ENCODE measurements around the gene MXRA5. TPM values are rescaled to one million over a fixed set of nuclear protein-coding genes. Genes with fewer than 3 reads are reported as not detected.
"Not testable (repeated sequence)": the region's sequence is repeated elsewhere in the genome, so short reads cannot be mapped to it uniquely, and the experiment has no call there.

Gene MXRA5
- total RNA-seq, 1 experiment from 2014 or later = 2.8 TPM

GRCh38 chrX:3348191-3348590, 1.7 kb upstream of the MXRA5 start:
- Mint-ChIP-seq H3K9me3 (peaks cover 6% of the 10 kb centered on the region), H3K27me3 (ENCODE audit: low read depth) (peaks cover 46% of the 10 kb centered on the region), H3K27ac (no peak overlapping the region), H3K4me1 (peaks cover 8% of the 10 kb centered on the region; the same call in 1 of the 2 replicates), H3K36me3 (peaks cover 3% of the 10 kb centered on the region; the same call in 1 of the 2 replicates), H3K4me3 (no peak overlapping the region)
- CTCF ChIA-PET = no interaction called here
- TF ChIP-seq ATF6 (CRISPR knock-in tag; IDR thresholded peaks at IDR 0.05) (no peak), ZBTB43 (CRISPR knock-in tag; IDR thresholded peaks at IDR 0.05) (no peak), E2F5 (CRISPR knock-in tag; IDR thresholded peaks at IDR 0.05) (no peak), ZNF219 (CRISPR knock-in tag; IDR thresholded peaks at IDR 0.05; ENCODE audit: borderline replicate concordance) (no peak), ZNF671 (CRISPR knock-in tag; IDR thresholded peaks at IDR 0.05) (no peak), TEAD4 (CRISPR knock-in tag; IDR thresholded peaks at IDR 0.05) (no peak), RORB (CRISPR knock-in tag; IDR thresholded peaks at IDR 0.05) (no peak)
- DNase-seq (ENCODE audit: low spot score) = no peak
- POLR2A ChIA-PET = no interaction called here
- no peak for ATAC-seq

- CTCF ChIA-PET = interaction anchor here (0.5 kb wide), 1 partner anchor 309 kb away, joined by 8 read pairs; no protein-coding TSS in a partner anchor
- peaks cover 55% of the 10 kb centered on the region for H3K27me3 Mint-ChIP-seq (ENCODE audit: low read depth)
- no peak overlapping the region for H3K27ac Mint-ChIP-seq
- POLR2A ChIA-PET = no interaction called here
- peak; percentile 61 for DNase-seq (ENCODE audit: low spot score)
- peaks cover 8% of the 10 kb centered on the region; the same call in 1 of the 2 replicates for H3K4me1 Mint-ChIP-seq
- ATAC-seq = peak; percentile 68
- peaks cover 6% of the 10 kb centered on the region for H3K9me3 Mint-ChIP-seq
- H3K36me3 Mint-ChIP-seq = peaks cover 3% of the 10 kb centered on the region; the same call in 1 of the 2 replicates
- H3K4me3 Mint-ChIP-seq = peak overlapping the region; percentile 76
- TF ChIP-seq ZNF396 (CRISPR knock-in tag; IDR thresholded peaks at IDR 0.05; ENCODE audit: borderline replicate concordance) (no peak), ZBTB43 (CRISPR knock-in tag; IDR thresholded peaks at IDR 0.05) (no peak), EMX1 (CRISPR knock-in tag; IDR thresholded peaks at IDR 0.05) (no peak), ATF1 (CRISPR knock-in tag; IDR thresholded peaks at IDR 0.05) (no peak), CBFB (CRISPR knock-in tag; IDR thresholded peaks at IDR 0.05; ENCODE audit: low read depth) (no peak), CREM (CRISPR knock-in tag; IDR thresholded peaks at IDR 0.05) (no peak), IRF2 (CRISPR knock-in tag; IDR thresholded peaks at IDR 0.05; ENCODE audit: borderline replicate concordance, low read depth) (no peak)
- TF ChIP-seq, protein P1, sequence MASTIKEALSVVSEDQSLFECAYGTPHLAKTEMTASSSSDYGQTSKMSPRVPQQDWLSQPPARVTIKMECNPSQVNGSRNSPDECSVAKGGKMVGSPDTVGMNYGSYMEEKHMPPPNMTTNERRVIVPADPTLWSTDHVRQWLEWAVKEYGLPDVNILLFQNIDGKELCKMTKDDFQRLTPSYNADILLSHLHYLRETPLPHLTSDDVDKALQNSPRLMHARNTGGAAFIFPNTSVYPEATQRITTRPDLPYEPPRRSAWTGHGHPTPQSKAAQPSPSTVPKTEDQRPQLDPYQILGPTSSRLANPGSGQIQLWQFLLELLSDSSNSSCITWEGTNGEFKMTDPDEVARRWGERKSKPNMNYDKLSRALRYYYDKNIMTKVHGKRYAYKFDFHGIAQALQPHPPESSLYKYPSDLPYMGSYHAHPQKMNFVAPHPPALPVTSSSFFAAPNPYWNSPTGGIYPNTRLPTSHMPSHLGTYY (CRISPR knock-in tag; IDR thresholded peaks at IDR 0.05) = no peak
These were observed 916 bp downstream of the MXRA5 start for GRCh38 chrX:3345281-3346191.

GRCh38 chrX:3343569-3343968, 2.9 kb downstream of the MXRA5 start:
- peak; percentile 25 for DNase-seq (ENCODE audit: low spot score)
- POLR2A ChIA-PET, H3K4me1 Mint-ChIP-seq, H3K9me3 Mint-ChIP-seq, ATAC-seq, H3K36me3 Mint-ChIP-seq, H3K27ac Mint-ChIP-seq, CTCF ChIA-PET: not testable (repeated sequence)
- Mint-ChIP-seq H3K27me3 (ENCODE audit: low read depth) (peaks cover 51% of the 10 kb centered on the region), H3K4me3 (peak overlapping the region; percentile 57; the same call in 1 of the 2 replicates)

All from WTC11 (cell line).